Measurements from ENCODE around the gene INPP5B.
"Not testable (repeated sequence)": the region's sequence is repeated elsewhere in the genome, so short reads cannot be mapped to it uniquely, and the experiment has no call there.

The INPP5B gene

GRCh38 chr1:37901191-37901892, 45.5 kb downstream of the INPP5B start:
- DNase-seq (ENCODE audit: low read depth) = no peak
- H3K4me3 ChIP-seq (ENCODE audit: low read depth, low read length) = no peak overlapping the region
- TF ChIP-seq, protein P1, sequence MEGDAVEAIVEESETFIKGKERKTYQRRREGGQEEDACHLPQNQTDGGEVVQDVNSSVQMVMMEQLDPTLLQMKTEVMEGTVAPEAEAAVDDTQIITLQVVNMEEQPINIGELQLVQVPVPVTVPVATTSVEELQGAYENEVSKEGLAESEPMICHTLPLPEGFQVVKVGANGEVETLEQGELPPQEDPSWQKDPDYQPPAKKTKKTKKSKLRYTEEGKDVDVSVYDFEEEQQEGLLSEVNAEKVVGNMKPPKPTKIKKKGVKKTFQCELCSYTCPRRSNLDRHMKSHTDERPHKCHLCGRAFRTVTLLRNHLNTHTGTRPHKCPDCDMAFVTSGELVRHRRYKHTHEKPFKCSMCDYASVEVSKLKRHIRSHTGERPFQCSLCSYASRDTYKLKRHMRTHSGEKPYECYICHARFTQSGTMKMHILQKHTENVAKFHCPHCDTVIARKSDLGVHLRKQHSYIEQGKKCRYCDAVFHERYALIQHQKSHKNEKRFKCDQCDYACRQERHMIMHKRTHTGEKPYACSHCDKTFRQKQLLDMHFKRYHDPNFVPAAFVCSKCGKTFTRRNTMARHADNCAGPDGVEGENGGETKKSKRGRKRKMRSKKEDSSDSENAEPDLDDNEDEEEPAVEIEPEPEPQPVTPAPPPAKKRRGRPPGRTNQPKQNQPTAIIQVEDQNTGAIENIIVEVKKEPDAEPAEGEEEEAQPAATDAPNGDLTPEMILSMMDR (IDR thresholded peaks at IDR 0.05; ENCODE audit: control insufficient read depth, extremely low read depth, insufficient read depth) = no peak

- H3K4me3 ChIP-seq (ENCODE audit: low read depth, low read length); DNase-seq (ENCODE audit: low read depth): not testable (repeated sequence)
Observed at GRCh38 chr1:37897563-37897962, 49.3 kb downstream of the INPP5B start.

- TF ChIP-seq, protein P1 (IDR thresholded peaks at IDR 0.05; ENCODE audit: control insufficient read depth, extremely low read depth, insufficient read depth) = no peak
- no peak overlapping the region for H3K4me3 ChIP-seq (ENCODE audit: low read depth, low read length)
- no peak for DNase-seq (ENCODE audit: low read depth)
Observed at GRCh38 chr1:37893673-37894072, 53.2 kb downstream of the INPP5B start.

DNA sequence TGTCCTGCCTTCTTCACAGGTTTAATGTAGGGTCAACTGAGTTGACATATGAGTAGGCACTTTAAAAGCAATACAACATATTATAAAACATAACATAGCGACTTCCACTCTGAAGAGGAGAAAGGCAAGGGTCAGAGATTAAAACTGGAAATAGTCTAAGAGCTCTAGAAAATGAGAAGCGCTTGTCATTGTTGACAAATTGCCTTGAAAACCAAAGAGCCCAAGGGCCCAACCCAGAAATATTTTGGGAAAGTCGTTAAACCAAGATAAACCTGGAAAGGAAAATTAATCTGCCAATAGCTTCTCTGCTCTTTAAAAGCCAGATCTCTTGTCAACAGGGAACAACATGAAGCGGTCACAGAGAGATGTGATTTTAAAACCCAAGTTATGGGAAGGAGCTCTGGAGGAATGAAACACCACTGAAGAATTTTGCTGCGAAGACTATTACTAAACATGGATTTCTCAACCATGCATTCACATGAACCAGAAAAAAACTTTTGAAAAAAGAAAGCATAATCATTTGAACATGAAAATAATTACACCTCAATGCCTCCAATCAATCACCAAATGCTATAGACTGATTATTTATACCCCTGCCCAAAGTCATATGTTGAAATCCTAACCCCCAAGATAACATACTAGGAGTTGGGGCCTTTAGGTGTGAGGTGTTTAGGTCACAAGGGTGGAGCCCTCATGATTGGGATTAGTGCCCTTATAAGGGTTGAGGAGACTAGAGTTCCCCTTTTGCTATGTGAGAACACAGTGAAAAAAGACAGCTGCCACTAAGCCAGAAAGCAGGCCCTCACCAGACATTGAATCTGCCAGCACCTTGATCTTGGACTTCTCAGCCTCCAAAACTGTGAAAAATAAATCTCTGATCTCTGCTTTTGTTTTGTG, 54.5 kb downstream of the INPP5B start:
- TF ChIP-seq, protein P1 (IDR thresholded peaks at IDR 0.05; ENCODE audit: control insufficient read depth, extremely low read depth, insufficient read depth) = no peak
- H3K4me3 ChIP-seq (ENCODE audit: low read depth, low read length) = no peak overlapping the region
- no peak for DNase-seq (ENCODE audit: low read depth)

DNA sequence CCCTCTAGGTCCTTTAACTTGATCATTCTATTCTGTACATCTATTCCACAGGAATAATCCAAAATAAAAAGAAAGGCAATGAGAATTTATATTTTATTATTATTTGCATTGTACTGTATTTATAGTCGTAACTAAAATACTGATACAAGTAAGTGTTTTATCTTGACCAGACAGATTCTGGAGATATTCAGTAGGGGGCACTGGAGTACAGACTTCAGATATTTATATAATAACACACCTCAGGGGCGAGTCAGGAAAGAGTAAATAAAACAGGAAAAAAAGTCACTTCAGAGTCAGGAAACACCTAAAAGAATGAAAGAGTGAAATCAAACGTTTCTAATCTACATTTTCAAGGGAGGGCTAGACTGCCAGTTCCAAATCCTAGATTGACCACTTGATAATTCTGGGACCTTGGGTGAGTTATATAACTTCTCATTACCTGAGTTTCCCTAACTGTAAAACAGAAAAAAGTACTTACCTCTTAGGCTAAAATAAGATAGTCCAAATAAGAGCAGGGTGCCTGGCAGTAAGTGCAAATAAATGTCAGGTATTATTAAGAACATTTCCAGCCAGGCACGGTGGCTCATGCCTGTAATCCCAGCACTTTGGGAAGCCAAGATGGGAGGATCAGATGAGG, 56.4 kb downstream of the INPP5B start:
- no peak overlapping the region for H3K4me3 ChIP-seq (ENCODE audit: low read depth, low read length)
- TF ChIP-seq, protein P1 (IDR thresholded peaks at IDR 0.05; ENCODE audit: control insufficient read depth, extremely low read depth, insufficient read depth) = peak; percentile 63
- peak; percentile 32 for DNase-seq (ENCODE audit: low read depth)

DNA sequence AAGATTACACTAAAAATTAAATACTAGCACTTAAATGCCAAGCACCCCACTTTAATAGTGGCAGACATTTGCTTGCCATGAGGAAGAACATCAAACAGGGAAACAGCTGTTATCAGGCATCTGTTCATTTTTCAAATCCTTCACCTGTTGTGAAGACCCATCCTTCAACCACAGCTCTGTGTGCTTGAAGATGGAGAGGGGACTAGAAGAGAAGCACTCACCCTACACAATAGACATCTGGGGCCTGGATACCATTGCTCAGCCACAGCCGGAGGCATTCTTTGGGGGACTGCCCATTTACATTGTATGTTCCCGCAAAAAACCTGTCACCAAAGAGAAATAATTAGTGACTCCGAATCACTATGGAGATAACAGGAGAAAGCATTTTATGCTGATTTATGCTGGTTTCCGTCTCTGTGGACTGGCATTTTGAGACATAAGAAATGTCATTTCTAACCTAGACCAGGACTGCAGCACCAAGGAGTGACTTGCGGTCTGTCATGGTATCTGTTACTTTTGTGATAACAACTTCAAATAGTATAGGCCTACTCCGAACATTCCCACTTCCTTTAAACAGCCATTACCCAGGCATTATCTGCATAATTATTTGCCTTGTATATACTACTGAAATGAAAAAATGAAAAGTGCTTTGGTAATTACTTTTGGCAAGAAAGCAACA, 58.7 kb downstream of the INPP5B start:
- no peak overlapping the region for H3K4me3 ChIP-seq (ENCODE audit: low read depth, low read length)
- no peak for DNase-seq (ENCODE audit: low read depth)
- TF ChIP-seq, protein P1 (IDR thresholded peaks at IDR 0.05; ENCODE audit: control insufficient read depth, extremely low read depth, insufficient read depth) = no peak

Measured in LNCaP clone FGC (cell line).